Calu3 (cell line): Measurements from ENCODE around the gene SPDEF. TPM values are rescaled to one million over a fixed set of nuclear protein-coding genes. Genes with fewer than 3 reads are reported as not detected.

Experiments used
- BruUV-seq: library from RNA; stranded (reverse); fragments of 400-500 nt; replicated peaks from 2 replicates; lab custom pipeline; 2021; lab: Mats Ljungman, UMichigan
- CTCF ChIA-PET: fragments of 300-600 bp; sonication (Branson Sonifier 250); formaldehyde crosslinking; loops from one replicate; lab custom pipeline; 2022; ENCODE audit warnings: antibody characterized with exemption; lab: Charles Lee
- DNase-seq: peaks from one replicate; pipeline ENCODE4 v3.0.0; 2022
- H3K27ac Mint-ChIP-seq: one replicate; pipeline ENCODE4 v1.8.0; 2022; ENCODE audit warnings: mixed read lengths; ENCODE audit not compliant: unreplicated experiment
- H3K27me3 Mint-ChIP-seq: one replicate; pipeline ENCODE4 v1.8.0; 2022; ENCODE audit warnings: mixed read lengths; ENCODE audit not compliant: unreplicated experiment
- H3K36me3 Mint-ChIP-seq: one replicate; pipeline ENCODE4 v1.8.0; 2022; ENCODE audit warnings: mild to moderate bottlenecking, moderate library complexity, mixed read lengths; ENCODE audit not compliant: insufficient read depth, unreplicated experiment
- H3K4me1 Mint-ChIP-seq: one replicate; pipeline ENCODE4 v1.8.0; 2022; ENCODE audit warnings: mild to moderate bottlenecking, low read depth, mixed read lengths; ENCODE audit not compliant: unreplicated experiment
- H3K4me3 Mint-ChIP-seq: one replicate; pipeline ENCODE4 v1.8.0; 2022; ENCODE audit warnings: mild to moderate bottlenecking, low read depth, moderate library complexity, mixed read lengths; ENCODE audit not compliant: unreplicated experiment
- H3K9me3 Mint-ChIP-seq: one replicate; pipeline ENCODE4 v1.8.0; 2022; ENCODE audit warnings: low read depth, mixed read lengths; ENCODE audit not compliant: unreplicated experiment
- CTCF ChIP-seq: fragments of 200-600 bp; IDR thresholded peaks from one replicate; pipeline ENCODE4 v1.8.0; 2022; ENCODE audit warnings: antibody characterized with exemption; ENCODE audit not compliant: unreplicated experiment
- intact Hi-C: fragments of 100-400 bp; cut with micrococcal nuclease; formaldehyde crosslinking; loops from one replicate; pipeline ENCODE4 v1.10.0; 2022; ENCODE audit not compliant: unreplicated experiment
- total RNA-seq: library from RNA; stranded (reverse); gene quantifications from 2 replicates; pipeline ENCODE4 v1.2.3, GENCODE V29; 2022

SPDEF gene
- total RNA-seq, 1 experiment from 2014 or later, result 7.9 TPM

DNA sequence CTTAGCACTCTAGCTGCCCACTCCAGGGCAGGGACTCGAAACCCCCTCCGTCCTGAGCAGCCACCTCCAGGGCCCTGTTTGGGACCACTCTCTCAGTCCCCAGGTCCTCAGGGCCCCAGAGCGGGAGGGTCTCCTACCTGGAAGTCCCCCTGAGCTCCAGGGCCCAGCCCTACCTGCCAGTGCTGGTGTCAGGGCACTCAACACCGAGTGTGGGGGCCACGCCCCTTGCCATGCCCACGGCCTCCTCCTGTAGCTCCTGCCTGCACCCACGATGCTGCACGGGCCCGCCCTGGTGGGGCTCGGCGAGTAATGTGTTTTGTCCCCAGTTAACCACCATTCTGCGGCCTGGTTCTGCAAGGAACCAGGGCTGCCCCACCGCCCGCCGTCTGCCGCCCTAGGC, 21.5 kb downstream of the SPDEF start:
- no peaks in the 10 kb centered on the region for H3K9me3 Mint-ChIP-seq
- intact Hi-C loops, result no loop called here
- H3K27ac Mint-ChIP-seq, result no peak overlapping the region
- H3K36me3 Mint-ChIP-seq, result no peaks in the 10 kb centered on the region
- H3K4me3 Mint-ChIP-seq, result no peak overlapping the region
- no TSS peak for BruUV-seq
- peaks cover 15% of the 10 kb centered on the region for H3K4me1 Mint-ChIP-seq
- no peak for TF ChIP-seq CTCF
- peaks cover 6% of the 10 kb centered on the region for H3K27me3 Mint-ChIP-seq
- CTCF ChIA-PET, result interaction anchor here (2.1 kb wide), 1 partner anchor 12 kb away, joined by 11 read pairs; no protein-coding TSS in a partner anchor
- DNase-seq, result no peak

GRCh38 chr6:34534146-34534545, 22.0 kb downstream of the SPDEF start:
- Mint-ChIP-seq H3K36me3 (no peaks in the 10 kb centered on the region), H3K27ac (no peak overlapping the region), H3K4me1 (peaks cover 20% of the 10 kb centered on the region), H3K4me3 (no peak overlapping the region), H3K9me3 (no peaks in the 10 kb centered on the region), H3K27me3 (peaks cover 11% of the 10 kb centered on the region)
- CTCF ChIA-PET, result interaction anchor here (2.1 kb wide), 1 partner anchor 13 kb away, joined by 11 read pairs; no protein-coding TSS in a partner anchor
- no peak for DNase-seq
- intact Hi-C loops, result no loop called here
- TF ChIP-seq CTCF, result no peak
- BruUV-seq, result no TSS peak

GRCh38 chr6:34532230-34532629, 23.9 kb downstream of the SPDEF start:
- no peak for DNase-seq
- peaks cover 17% of the 10 kb centered on the region for H3K27me3 Mint-ChIP-seq
- no peak overlapping the region for H3K27ac Mint-ChIP-seq
- no peak for TF ChIP-seq CTCF
- H3K36me3 Mint-ChIP-seq, result no peaks in the 10 kb centered on the region
- H3K9me3 Mint-ChIP-seq, result no peaks in the 10 kb centered on the region
- no peak overlapping the region for H3K4me3 Mint-ChIP-seq
- H3K4me1 Mint-ChIP-seq, result peaks cover 21% of the 10 kb centered on the region
- no TSS peak for BruUV-seq
- CTCF ChIA-PET, result interaction anchor here (0.6 kb wide), 1 partner anchor 79 kb away, joined by 6 read pairs; no protein-coding TSS in a partner anchor
- intact Hi-C loops, result no loop called here

GRCh38 chr6:34531580-34532201, 24.4 kb downstream of the SPDEF start:
- Mint-ChIP-seq H3K36me3 (no peaks in the 10 kb centered on the region), H3K27me3 (peaks cover 17% of the 10 kb centered on the region), H3K9me3 (no peaks in the 10 kb centered on the region), H3K4me3 (no peak overlapping the region), H3K4me1 (peaks cover 21% of the 10 kb centered on the region), H3K27ac (no peak overlapping the region)
- no peak for TF ChIP-seq CTCF
- CTCF ChIA-PET, result interaction anchor here (0.6 kb wide), 1 partner anchor 80 kb away, joined by 6 read pairs; no protein-coding TSS in a partner anchor
- intact Hi-C loops, result no loop called here
- BruUV-seq, result no TSS peak
- no peak for DNase-seq
